ENCODE data around the gene MTFR2. TPM values are rescaled to one million over a fixed set of nuclear protein-coding genes. Genes with fewer than 3 reads are reported as not detected.

The MTFR2 gene
- 1.9 TPM for polyA plus RNA-seq (2013, experiment 1 of 2)
- 2.8 TPM for polyA plus RNA-seq (2013, experiment 2 of 2)

GRCh38 chr6:136249811-136250685 lies at the start of gene MTFR2:
MTFR2 (minus strand) TSS chr6:136250311; CDS start chr6:136249099, 1,212 bp downstream.
- peak within 1 kb of the TSS; percentile 66 for H3K27ac ChIP-seq (ENCODE audit: low read length, poor library complexity, severe bottlenecking)
- peak within 1 kb of the TSS; percentile 78 for H3K4me2 ChIP-seq (ENCODE audit: low read length, poor library complexity, severe bottlenecking)
- no peak within 1 kb of the TSS for H2BK5ac ChIP-seq (ENCODE audit: low read depth, low read length, poor library complexity, severe bottlenecking)
- H3K9ac ChIP-seq (ENCODE audit: low read length), result peak within 1 kb of the TSS; percentile 91
- H3K4me3 ChIP-seq (ENCODE audit: insufficient read depth in 1 of 2, low read depth in 1 of 2, low read length in 2 of 2), result peak within 1 kb of the TSS; percentile 83 to 98
- H3K18ac ChIP-seq (ENCODE audit: low read depth in 1 of 2, low read length in 2 of 2), result peak within 1 kb of the TSS; percentile 48 to 61
- no peak within 1 kb of the TSS for H3K14ac ChIP-seq (ENCODE audit: low read length in 2 of 2)
- no peak within 1 kb of the TSS for H2AK5ac ChIP-seq (ENCODE audit: low read length, severe bottlenecking)
- no peak within 1 kb of the TSS for H2BK120ac ChIP-seq (ENCODE audit: low read depth, low read length)
- peak within 1 kb of the TSS in 1 of 2 experiments; percentile 55 for H3K4ac ChIP-seq (ENCODE audit: low read depth in 1 of 2, low read length in 2 of 2)
- WGBS, result under 1% methylated on average over 56 of the region's 59 CpGs
- peak within 1 kb of the TSS; percentile 77 for H2BK15ac ChIP-seq (ENCODE audit: low read depth, poor library complexity, severe bottlenecking)
- H2AFZ ChIP-seq (ENCODE audit: low read depth, low read length), result peak within 1 kb of the TSS; percentile 43
- H3K4me1 ChIP-seq (ENCODE audit: control insufficient read depth, insufficient read depth, low read depth, low read length), result no peaks in the 10 kb centered on the region
- peak within 1 kb of the TSS; percentile 67 for H4K8ac ChIP-seq (ENCODE audit: low read length)
- peak; percentile 100 for DNase-seq
- H3K36me3 ChIP-seq (ENCODE audit: control insufficient read depth in 1 of 2, insufficient read depth in 2 of 2, low read depth in 1 of 2, low read length in 2 of 2), result peaks cover 0 to 5% of the 10 kb centered on the region in 2 experiments
- no peaks in the 10 kb centered on the region for H3K27me3 ChIP-seq (ENCODE audit: control insufficient read depth in 1 of 2, insufficient read depth in 1 of 2, low read length in 2 of 2)
- H3K9me3 ChIP-seq (ENCODE audit: control insufficient read depth, low read length), result no peaks in the 10 kb centered on the region
- H2BK12ac ChIP-seq (ENCODE audit: low read length in 2 of 2), result no peak within 1 kb of the TSS
- no peak within 1 kb of the TSS for H3K23ac ChIP-seq (ENCODE audit: low read length in 2 of 2)
- peaks cover 6% of the 10 kb centered on the region for H3K79me1 ChIP-seq (replicated peaks; ENCODE audit: low read length, poor library complexity, severe bottlenecking)
- peak within 1 kb of the TSS; percentile 28 for H4K91ac ChIP-seq (ENCODE audit: low read length)

DNA sequence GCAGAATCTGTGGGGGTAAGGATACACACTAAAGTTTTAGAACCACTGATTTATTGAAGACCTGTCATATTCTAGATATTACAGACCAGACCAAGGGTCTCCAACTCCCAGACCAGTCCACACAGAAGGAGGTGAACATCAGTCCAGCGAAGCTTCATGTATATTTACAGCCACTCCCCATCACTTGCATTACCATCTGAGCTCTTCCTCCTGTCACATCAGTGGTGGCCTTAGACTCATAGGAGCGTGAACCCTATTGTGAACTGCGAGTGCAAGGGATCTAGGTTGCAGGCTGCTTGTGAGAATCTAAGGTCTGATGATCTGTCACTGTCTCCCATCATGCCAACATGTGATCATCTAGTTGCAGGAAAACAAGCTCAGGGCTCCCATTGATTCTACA lies 44.5 kb upstream of the MTFR2 start:
- no peak overlapping the region for H4K91ac ChIP-seq (ENCODE audit: low read length)
- H3K9ac ChIP-seq (ENCODE audit: low read length), result no peak overlapping the region
- H3K4me1 ChIP-seq (ENCODE audit: control insufficient read depth, insufficient read depth, low read depth, low read length), result no peaks in the 10 kb centered on the region
- H4K8ac ChIP-seq (ENCODE audit: low read length), result no peak overlapping the region
- H3K27me3 ChIP-seq (ENCODE audit: control insufficient read depth in 1 of 2, insufficient read depth in 1 of 2, low read length in 2 of 2), result no peaks in the 10 kb centered on the region
- H3K4me2 ChIP-seq (ENCODE audit: low read length, poor library complexity, severe bottlenecking), result no peak overlapping the region
- no peaks in the 10 kb centered on the region for H3K9me3 ChIP-seq (ENCODE audit: control insufficient read depth, low read length)
- no peak overlapping the region for H2BK5ac ChIP-seq (ENCODE audit: low read depth, low read length, poor library complexity, severe bottlenecking)
- no peaks in the 10 kb centered on the region for H3K36me3 ChIP-seq (ENCODE audit: control insufficient read depth in 1 of 2, insufficient read depth in 2 of 2, low read depth in 1 of 2, low read length in 2 of 2)
- H3K14ac ChIP-seq (ENCODE audit: low read length in 2 of 2), result no peak overlapping the region
- H2AK5ac ChIP-seq (ENCODE audit: low read length, severe bottlenecking), result no peak overlapping the region
- no peak overlapping the region for H3K4ac ChIP-seq (ENCODE audit: low read depth in 1 of 2, low read length in 2 of 2)
- no peak overlapping the region for H2BK15ac ChIP-seq (ENCODE audit: low read depth, poor library complexity, severe bottlenecking)
- no peaks in the 10 kb centered on the region for H3K79me1 ChIP-seq (replicated peaks; ENCODE audit: low read length, poor library complexity, severe bottlenecking)
- H3K18ac ChIP-seq (ENCODE audit: low read depth in 1 of 2, low read length in 2 of 2), result no peak overlapping the region
- no peak overlapping the region for H2AFZ ChIP-seq (ENCODE audit: low read depth, low read length)
- no peak overlapping the region for H3K23ac ChIP-seq (ENCODE audit: low read length in 2 of 2)
- H3K27ac ChIP-seq (ENCODE audit: low read length, poor library complexity, severe bottlenecking), result no peak overlapping the region
- no peak overlapping the region for H2BK120ac ChIP-seq (ENCODE audit: low read depth, low read length)
- H3K4me3 ChIP-seq (ENCODE audit: insufficient read depth in 1 of 2, low read depth in 1 of 2, low read length in 2 of 2), result no peak overlapping the region
- 96% methylated on average over 3 of the region's 3 CpGs for WGBS
- no peak for DNase-seq
- H2BK12ac ChIP-seq (ENCODE audit: low read length in 2 of 2), result no peak overlapping the region

DNA sequence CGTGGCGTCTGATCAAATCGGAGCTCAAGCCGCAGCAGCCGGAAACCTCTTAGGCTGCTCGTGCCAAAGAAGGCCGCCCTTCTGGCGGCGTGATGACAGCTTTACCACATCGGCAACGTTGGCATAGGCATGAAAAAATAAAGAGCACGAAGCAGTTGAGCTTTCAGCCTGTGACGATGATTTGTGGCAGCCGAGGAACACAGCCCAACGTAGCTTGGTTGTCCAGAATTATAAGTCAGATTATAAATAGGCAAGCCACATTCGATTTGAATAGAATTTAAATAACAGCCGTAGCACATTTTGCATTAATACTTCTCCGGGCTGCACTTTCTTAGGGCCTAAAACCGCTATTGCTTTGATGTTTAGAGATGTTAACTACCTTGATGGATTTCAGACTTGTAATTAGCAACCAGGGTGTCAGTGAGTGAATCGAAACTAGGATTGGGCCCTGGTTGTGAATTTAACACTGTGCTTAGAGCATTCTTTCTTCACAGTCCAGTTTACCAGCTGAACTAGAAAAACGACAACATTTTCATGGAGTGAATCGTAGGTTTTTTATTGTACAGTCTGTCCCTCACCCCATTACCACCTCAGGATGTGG lies 40.4 kb upstream of the MTFR2 start:
- H4K91ac ChIP-seq (ENCODE audit: low read length), result peak overlapping the region; percentile 65
- H3K9me3 ChIP-seq (ENCODE audit: control insufficient read depth, low read length), result no peaks in the 10 kb centered on the region
- WGBS, result 11% methylated on average over 21 of the region's 22 CpGs
- H3K4ac ChIP-seq (ENCODE audit: low read depth in 1 of 2, low read length in 2 of 2), result peak overlapping the region in 1 of 2 experiments; percentile 87
- peak overlapping the region; percentile 94 for H4K8ac ChIP-seq (ENCODE audit: low read length)
- no peak overlapping the region for H3K14ac ChIP-seq (ENCODE audit: low read length in 2 of 2)
- H3K18ac ChIP-seq (ENCODE audit: low read depth in 1 of 2, low read length in 2 of 2), result peak overlapping the region; percentile 91 to 93
- H3K4me1 ChIP-seq (ENCODE audit: control insufficient read depth, insufficient read depth, low read depth, low read length), result peaks cover 9% of the 10 kb centered on the region
- peak; percentile 91 for DNase-seq
- peak overlapping the region; percentile 97 for H3K27ac ChIP-seq (ENCODE audit: low read length, poor library complexity, severe bottlenecking)
- H2BK120ac ChIP-seq (ENCODE audit: low read depth, low read length), result no peak overlapping the region
- no peak overlapping the region for H2AFZ ChIP-seq (ENCODE audit: low read depth, low read length)
- no peak overlapping the region for H2BK12ac ChIP-seq (ENCODE audit: low read length in 2 of 2)
- H3K9ac ChIP-seq (ENCODE audit: low read length), result peak overlapping the region; percentile 100
- H2BK15ac ChIP-seq (ENCODE audit: low read depth, poor library complexity, severe bottlenecking), result no peak overlapping the region
- H3K4me3 ChIP-seq (ENCODE audit: insufficient read depth in 1 of 2, low read depth in 1 of 2, low read length in 2 of 2), result peak overlapping the region; percentile 58 to 98
- H2BK5ac ChIP-seq (ENCODE audit: low read depth, low read length, poor library complexity, severe bottlenecking), result no peak overlapping the region
- no peaks in the 10 kb centered on the region for H3K27me3 ChIP-seq (ENCODE audit: control insufficient read depth in 1 of 2, insufficient read depth in 1 of 2, low read length in 2 of 2)
- H3K23ac ChIP-seq (ENCODE audit: low read length in 2 of 2), result no peak overlapping the region
- peak overlapping the region; percentile 12 for H2AK5ac ChIP-seq (ENCODE audit: low read length, severe bottlenecking)
- no peaks in the 10 kb centered on the region for H3K36me3 ChIP-seq (ENCODE audit: control insufficient read depth in 1 of 2, insufficient read depth in 2 of 2, low read depth in 1 of 2, low read length in 2 of 2)
- H3K4me2 ChIP-seq (ENCODE audit: low read length, poor library complexity, severe bottlenecking), result peak overlapping the region; percentile 57
- no peaks in the 10 kb centered on the region for H3K79me1 ChIP-seq (replicated peaks; ENCODE audit: low read length, poor library complexity, severe bottlenecking)

Data from mesenchymal stem cell (in vitro differentiated cells and primary cell).